Neural progenitor cell (in vitro differentiated cells): ENCODE measurements around the gene FAM149A.

Experiments
- EZH2 ChIP-seq: fragments of 200-600 bp; sonication (generic); IDR thresholded peaks from 2 replicates; pipeline ENCODE4 v1.6.1; 2017; ENCODE audit warnings: antibody characterized with exemption, mild to moderate bottlenecking, moderate library complexity
- TF ChIP-seq, protein P1 (sequence below): fragments of 200-600 bp; sonication (generic); IDR thresholded peaks from 2 replicates; pipeline ENCODE4 v1.5.1; 2017; ENCODE audit warnings: antibody characterized with exemption, mild to moderate bottlenecking

DNA sequence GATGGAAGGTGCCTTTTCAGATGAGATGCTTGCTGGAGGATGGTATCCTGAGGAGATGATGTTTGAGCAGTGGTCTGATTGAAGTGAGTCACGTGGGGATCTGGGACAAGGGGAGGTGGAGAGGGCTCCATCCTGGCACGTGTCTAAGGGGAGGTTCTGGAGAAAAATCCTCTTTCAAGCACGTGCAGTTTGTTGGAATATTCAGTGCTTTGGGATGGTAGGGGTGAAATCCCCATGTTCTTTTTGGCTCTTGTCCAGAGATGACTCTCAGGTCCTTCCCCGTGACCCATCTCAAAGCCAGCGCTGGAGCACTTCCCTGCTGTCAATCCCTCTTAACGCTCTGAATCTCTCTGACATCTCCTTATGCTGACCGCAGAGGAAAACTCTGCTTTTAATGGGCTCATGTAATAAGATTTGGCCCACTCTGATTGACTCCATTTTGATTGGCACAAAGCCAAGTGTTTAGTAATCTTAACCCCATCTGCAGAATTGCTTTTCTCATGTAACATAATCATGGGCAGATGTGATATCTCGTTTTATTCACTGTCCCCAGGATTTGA lies 112.0 kb downstream of the FAM149A start:
- TF ChIP-seq, protein P1, sequence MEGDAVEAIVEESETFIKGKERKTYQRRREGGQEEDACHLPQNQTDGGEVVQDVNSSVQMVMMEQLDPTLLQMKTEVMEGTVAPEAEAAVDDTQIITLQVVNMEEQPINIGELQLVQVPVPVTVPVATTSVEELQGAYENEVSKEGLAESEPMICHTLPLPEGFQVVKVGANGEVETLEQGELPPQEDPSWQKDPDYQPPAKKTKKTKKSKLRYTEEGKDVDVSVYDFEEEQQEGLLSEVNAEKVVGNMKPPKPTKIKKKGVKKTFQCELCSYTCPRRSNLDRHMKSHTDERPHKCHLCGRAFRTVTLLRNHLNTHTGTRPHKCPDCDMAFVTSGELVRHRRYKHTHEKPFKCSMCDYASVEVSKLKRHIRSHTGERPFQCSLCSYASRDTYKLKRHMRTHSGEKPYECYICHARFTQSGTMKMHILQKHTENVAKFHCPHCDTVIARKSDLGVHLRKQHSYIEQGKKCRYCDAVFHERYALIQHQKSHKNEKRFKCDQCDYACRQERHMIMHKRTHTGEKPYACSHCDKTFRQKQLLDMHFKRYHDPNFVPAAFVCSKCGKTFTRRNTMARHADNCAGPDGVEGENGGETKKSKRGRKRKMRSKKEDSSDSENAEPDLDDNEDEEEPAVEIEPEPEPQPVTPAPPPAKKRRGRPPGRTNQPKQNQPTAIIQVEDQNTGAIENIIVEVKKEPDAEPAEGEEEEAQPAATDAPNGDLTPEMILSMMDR: no peak
- no peak for TF ChIP-seq EZH2
